GM18951 (cell line): ENCODE results near the gene FHIT.

Experiments used
- POLR2A ChIP-seq: IDR thresholded peaks from 4 replicates; pipeline ENCODE4 v1.6.1; 2011; ENCODE audit warnings: mild to moderate bottlenecking; ENCODE audit not compliant: insufficient read length, insufficient read depth; ENCODE audit errors: extremely low read depth
- in situ Hi-C: fragments of 300-500 bp; cut with MboI; formaldehyde crosslinking; loops from one replicate; pipeline ENCODE4 v1.12.0; 2022; ENCODE audit warnings: low sequenced_read_pairs, mixed read lengths, inconsistent platforms; ENCODE audit not compliant: unreplicated experiment

The FHIT gene

DNA sequence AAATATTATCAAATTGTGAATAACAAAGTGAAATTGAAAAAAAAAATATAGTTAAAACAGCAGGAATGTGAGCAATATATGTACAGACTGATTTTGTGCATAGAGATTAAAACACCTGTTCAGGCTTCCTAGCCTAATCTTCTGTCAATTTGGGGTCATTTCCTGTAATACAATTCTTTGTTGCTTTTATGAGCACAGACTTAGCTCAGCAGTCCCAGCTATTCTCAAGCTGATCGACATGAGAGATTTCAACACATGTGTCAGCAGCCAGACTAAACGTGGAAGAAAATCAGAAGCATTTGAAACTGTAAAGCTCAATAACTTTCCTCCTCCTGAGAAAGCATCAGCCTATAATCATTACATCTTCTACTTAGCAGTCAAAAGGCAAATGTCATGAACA lies 1.6 kb upstream of the FHIT start:
- TF ChIP-seq POLR2A: no peak
- in situ Hi-C loops: no loop called here

GRCh38 chr3:61250784-61251173 lies 473 bp downstream of the FHIT start:
- TF ChIP-seq POLR2A: no peak
- in situ Hi-C loops: no loop called here

GRCh38 chr3:61248496-61248895 lies 2.8 kb downstream of the FHIT start:
- in situ Hi-C loops: no loop called here
- TF ChIP-seq POLR2A: no peak

- in situ Hi-C loops: no loop called here
- TF ChIP-seq POLR2A: no peak
These were observed 4.1 kb downstream of the FHIT start for GRCh38 chr3:61247191-61247590.

GRCh38 chr3:61239871-61240270 lies 11.4 kb downstream of the FHIT start:
- in situ Hi-C loops: no loop called here

DNA sequence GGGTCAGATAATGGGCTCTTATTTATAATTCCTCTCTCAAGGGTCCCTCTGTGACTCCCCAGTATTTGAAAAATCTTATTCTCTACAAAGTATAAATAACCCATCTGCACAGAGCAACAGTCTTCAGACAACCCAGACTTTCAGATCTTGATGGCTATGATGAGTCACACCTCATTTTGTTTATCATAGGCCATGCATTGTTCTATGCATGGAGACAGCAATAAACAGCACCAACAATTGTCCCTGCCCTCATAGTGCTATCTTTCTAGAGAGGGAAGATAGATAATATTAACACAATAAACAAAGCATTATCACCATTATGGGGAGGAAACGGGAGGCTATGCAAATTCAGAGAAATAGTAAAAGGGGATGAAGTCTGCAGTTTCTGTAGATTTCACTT lies 13.4 kb downstream of the FHIT start:
- in situ Hi-C loops: no loop called here
- TF ChIP-seq POLR2A: no peak

More at GRCh38 chr3:61239871-61240270, 11.4 kb downstream of the FHIT start:
- no peak for TF ChIP-seq POLR2A

- no peak for TF ChIP-seq POLR2A
- in situ Hi-C loops: no loop called here
These were observed 14.7 kb downstream of the FHIT start for GRCh38 chr3:61236556-61236955.

- TF ChIP-seq POLR2A: no peak
- in situ Hi-C loops: no loop called here
These were observed 17.5 kb downstream of the FHIT start for GRCh38 chr3:61233746-61234145.

- TF ChIP-seq POLR2A: no peak
- in situ Hi-C loops: no loop called here
These were observed 19.6 kb downstream of the FHIT start for GRCh38 chr3:61231693-61232092.

- in situ Hi-C loops: no loop called here
These were observed 23.5 kb downstream of the FHIT start for GRCh38 chr3:61227799-61228198.

DNA sequence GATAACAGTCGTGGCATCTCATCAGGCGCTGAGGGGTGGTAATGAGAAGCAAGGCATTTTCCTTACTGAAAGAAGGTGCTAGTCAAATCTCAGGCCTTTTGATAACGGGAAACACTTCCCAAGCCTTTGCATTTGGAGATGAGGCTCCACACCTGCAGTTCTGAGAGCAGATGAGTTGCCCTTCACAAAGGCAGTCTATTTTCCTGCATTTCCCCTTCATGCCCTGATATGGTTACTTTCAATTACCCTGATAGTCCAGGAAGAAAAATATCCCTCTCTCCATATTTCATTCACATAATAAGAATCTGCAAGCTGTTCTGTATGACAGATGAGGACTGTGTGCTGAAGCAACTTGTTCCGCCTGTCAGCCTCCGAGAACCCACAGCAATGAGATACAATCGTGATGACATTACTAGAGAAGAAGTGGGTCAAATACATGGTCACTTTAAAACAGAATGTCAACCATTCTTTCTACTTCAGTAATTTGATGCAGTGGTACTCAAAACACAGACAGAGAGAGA lies 25.0 kb downstream of the FHIT start:
- no peak for TF ChIP-seq POLR2A
- in situ Hi-C loops: no loop called here

More at GRCh38 chr3:61227799-61228198, 23.5 kb downstream of the FHIT start:
- TF ChIP-seq POLR2A: no peak

DNA sequence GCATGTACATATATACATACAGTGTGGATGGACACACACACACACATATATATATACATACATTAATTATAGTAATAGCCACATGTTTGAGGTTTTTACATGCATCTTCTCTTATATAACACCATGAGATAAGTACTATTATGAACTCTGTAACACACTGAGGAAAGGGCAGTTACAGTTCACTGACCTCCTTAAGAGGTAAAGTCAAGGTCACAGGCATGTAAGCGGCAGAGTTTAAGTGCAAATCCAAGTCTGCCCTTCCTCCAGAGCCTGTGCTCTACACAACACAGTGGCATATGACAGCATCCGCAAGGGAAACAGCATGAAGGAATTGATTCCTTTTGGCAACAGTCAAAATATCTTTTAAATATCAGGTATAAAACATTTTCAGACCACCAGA lies 26.4 kb downstream of the FHIT start:
- no peak for TF ChIP-seq POLR2A
- in situ Hi-C loops: no loop called here

DNA sequence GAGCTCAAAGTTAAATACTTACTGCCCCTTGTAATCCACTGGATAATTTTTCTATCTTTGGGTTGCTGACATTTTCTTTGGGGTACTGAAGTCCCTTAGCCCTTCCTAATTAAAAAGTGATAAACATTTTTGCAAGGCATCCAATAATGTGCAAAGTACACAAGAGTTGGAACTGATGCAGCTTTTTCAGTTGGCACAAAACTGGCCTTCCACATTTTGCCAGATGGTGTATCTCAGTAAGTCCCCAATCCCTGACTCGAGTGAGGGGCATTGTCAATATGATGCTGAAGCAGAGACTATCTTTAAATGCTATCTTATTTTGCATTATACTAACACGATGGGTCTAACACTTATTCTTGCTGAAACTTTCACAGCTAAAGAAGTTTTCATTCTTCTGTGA lies 27.8 kb downstream of the FHIT start:
- in situ Hi-C loops: no loop called here
- no peak for TF ChIP-seq POLR2A

DNA sequence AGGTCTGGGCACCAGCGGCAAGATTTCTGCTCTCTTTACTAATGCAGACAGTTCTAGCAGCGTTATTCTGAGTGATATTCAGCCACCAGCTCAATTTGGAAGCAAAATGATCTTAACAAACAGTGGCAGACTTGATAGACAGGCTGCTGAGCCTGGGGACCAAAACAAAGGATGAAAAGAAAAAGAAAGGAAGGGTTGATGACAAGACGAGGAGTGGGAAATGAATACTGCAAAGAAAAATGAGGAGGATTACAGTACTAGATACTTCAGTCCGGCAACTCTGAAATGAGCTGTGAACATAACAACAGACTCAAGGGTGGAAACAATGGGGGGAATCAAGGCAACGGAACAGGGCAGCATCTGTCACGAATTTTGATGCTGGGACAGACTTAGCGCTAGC lies 28.8 kb downstream of the FHIT start:
- TF ChIP-seq POLR2A: no peak
- in situ Hi-C loops: no loop called here

DNA sequence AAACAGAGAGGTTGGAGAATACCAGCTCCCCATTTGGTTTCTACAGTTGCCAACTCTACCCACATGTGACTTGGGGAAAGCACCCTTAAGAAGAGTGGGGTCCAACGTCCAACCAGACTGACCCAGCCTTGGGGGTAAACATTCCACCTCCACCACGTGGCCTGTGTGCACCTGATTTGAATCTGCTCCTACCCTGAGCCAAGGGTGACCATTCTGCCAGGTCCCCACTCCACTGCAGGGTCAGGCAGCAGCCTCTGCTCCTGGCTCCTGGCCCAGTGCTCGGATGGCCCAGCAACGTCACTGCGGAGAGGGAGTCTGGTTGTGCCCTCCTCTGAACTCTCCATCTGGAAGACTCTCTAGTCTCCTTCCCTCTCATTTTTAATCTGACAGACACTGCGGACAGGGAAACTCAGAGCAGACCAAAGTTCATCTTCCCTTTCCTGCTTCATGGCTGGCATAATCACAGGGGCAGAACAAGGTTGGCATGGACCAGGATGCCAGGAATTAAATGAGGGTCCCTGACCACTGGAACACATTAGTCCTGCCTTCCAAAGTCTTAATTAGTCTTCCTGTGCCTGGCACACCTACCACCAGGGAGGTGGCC lies 29.4 kb downstream of the FHIT start:
- TF ChIP-seq POLR2A: no peak
- in situ Hi-C loops: no loop called here
